SU-DHL-6 (cell line): ENCODE measurements around the gene DNAH7.

Source experiments
- H2AFZ ChIP-seq: fragments of 200-600 bp; sonication (generic); 2 replicates; pipeline ENCODE4 v1.6.1; 2014; ENCODE audit warnings: low read depth, mild to moderate bottlenecking, moderate library complexity, mixed read lengths, antibody characterized with exemption, low read length; ENCODE audit not compliant: severe bottlenecking
- H3F3A ChIP-seq: fragments of 200-600 bp; shearing (Covaris generic); 2 replicates; pipeline ENCODE4 v1.6.0; 2016; ENCODE audit warnings: antibody characterized with exemption, mild to moderate bottlenecking; ENCODE audit not compliant: insufficient read depth
- H3K27ac ChIP-seq: fragments of 200-600 bp; sonication (generic); 2 replicates; pipeline ENCODE4 v1.5.1; 2016; ENCODE audit warnings: low read depth, mild to moderate bottlenecking, low read length, moderate library complexity, mixed read lengths
- H3K27me3 ChIP-seq: fragments of 200-600 bp; sonication (generic), shearing (Covaris generic); 2 replicates; pipeline ENCODE4 v1.6.0; 2014; ENCODE audit warnings: mild to moderate bottlenecking, low read length
- H3K36me3 ChIP-seq: fragments of 200-600 bp; sonication (generic); 2 replicates; pipeline ENCODE4 v1.6.1; 2014; ENCODE audit warnings: mild to moderate bottlenecking, low read length, mixed read lengths
- H3K4me2 ChIP-seq: fragments of 300-600, 200-600 bp; shearing (Covaris generic), sonication (generic); 2 replicates; pipeline ENCODE4 v1.6.0; 2014; ENCODE audit warnings: low read length, low read depth, mild to moderate bottlenecking; ENCODE audit not compliant: poor library complexity, severe bottlenecking
- H3K4me3 ChIP-seq: fragments of 200-600 bp; sonication (generic); 2 replicates; pipeline ENCODE4 v1.5.1; 2014; ENCODE audit warnings: antibody characterized with exemption, low read length, mild to moderate bottlenecking, mixed read lengths; ENCODE audit not compliant: insufficient read depth, poor library complexity, severe bottlenecking
- H3K79me2 ChIP-seq: fragments of 200-600 bp; sonication (generic); 2 replicates; pipeline ENCODE4 v1.6.1; 2014; ENCODE audit warnings: mild to moderate bottlenecking, low read length, moderate library complexity; ENCODE audit not compliant: insufficient read depth
- H3K9ac ChIP-seq: fragments of 200-600 bp; sonication (generic); 2 replicates; pipeline ENCODE4 v1.7.0; 2014; ENCODE audit warnings: mild to moderate bottlenecking, low read length
- H3K9me2 ChIP-seq: fragments of 200-600 bp; sonication (generic); replicated peaks from 2 replicates; pipeline ENCODE4 v1.6.1; 2014; ENCODE audit warnings: low read length; ENCODE audit not compliant: insufficient read depth
- H3K9me3 ChIP-seq: fragments of 200-600 bp; sonication (generic); 2 replicates; pipeline ENCODE4 v1.6.1; 2014; ENCODE audit warnings: low read length, mixed read lengths; ENCODE audit not compliant: insufficient read depth
- H4K20me1 ChIP-seq: fragments of 200-600 bp; sonication (generic); 2 replicates; pipeline ENCODE4 v1.6.1; 2014; ENCODE audit warnings: low read depth, mild to moderate bottlenecking, antibody characterized with exemption, low read length, moderate library complexity, mixed read lengths
- CTCF ChIP-seq: fragments of 200-600 bp; sonication (generic); IDR thresholded peaks from one replicate; pipeline ENCODE4 v1.5.1; 2017; ENCODE audit warnings: antibody characterized with exemption, mild to moderate bottlenecking, low read length, moderate library complexity; ENCODE audit not compliant: insufficient read depth, poor library complexity, severe bottlenecking
- EZH2phosphoT487 ChIP-seq: fragments of 200-600 bp; sonication (generic), shearing (Covaris generic); conservative IDR thresholded peaks from 2 replicates; pipeline ENCODE4 v1.6.1; 2018; ENCODE audit warnings: mild to moderate bottlenecking, antibody characterized with exemption, low read length, moderate library complexity, mixed read lengths

DNAH7 gene

DNA sequence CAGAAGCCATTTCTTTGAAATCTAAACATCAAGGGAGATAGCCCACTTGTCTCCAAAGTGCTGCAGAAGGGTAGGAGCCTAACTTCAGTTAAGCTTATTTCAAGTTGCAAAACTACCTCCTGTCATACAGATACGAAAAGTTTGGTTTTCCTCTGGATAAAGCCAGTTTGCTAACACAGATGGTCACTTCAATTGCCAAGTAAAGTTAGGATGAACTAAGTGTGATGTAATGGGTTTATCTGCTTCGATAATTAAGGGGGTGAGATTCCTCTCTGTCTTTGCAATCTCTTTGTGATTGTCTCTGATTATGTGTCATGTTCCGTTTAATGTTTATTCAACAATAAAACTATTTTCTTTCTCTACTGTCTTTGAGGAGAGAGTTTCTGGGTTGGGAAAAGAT is 255.2 kb downstream of the DNAH7 start:
- H3K9me2 ChIP-seq: no peaks in the 10 kb centered on the region
- H2AFZ ChIP-seq: no peak overlapping the region

DNA sequence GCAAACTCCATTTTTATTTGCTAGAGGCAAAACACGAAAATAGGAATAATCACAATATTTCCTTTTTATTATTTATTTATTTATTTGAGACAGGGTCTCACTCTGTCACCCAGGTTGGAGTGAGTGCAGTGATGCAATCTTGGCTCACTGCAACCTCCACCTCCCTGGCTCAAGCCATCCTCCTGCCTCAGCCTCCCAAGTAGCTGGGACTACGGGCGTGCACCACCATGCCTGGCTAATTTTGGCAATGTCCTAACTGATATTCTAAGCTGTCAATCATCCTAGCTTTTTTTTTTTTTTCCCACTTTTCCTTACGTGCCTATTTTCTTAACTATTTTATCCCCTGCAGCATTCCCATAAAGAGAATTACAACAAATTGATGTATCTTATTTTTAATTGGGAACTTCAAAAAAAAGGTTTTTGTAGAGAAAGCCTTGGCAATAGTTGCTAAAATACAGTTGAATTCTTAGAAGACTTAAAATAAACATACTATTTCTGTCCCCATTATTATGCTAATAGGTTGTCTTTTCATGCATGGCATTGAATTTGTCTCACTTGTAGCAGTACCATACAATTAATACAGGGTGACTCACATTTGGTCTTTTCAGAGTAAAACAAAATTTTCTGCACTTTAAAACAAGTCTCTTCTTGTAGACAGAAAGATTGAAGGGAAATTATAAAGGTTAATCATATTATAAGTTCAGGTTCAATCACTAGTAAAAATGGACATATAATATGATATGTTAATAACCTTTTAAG is 258.1 kb downstream of the DNAH7 start:
- TF ChIP-seq CTCF: no peak
- TF ChIP-seq EZH2phosphoT487: no peak
- Histone ChIP-seq H3K36me3 (no peaks in the 10 kb centered on the region), H3K9me2 (no peaks in the 10 kb centered on the region), H3K4me3 (no peak overlapping the region), H2AFZ (no peak overlapping the region), H3K4me2 (no peak overlapping the region), H3K27ac (no peak overlapping the region), H4K20me1 (no peaks in the 10 kb centered on the region), H3K9ac (no peak overlapping the region), H3K9me3 (no peaks in the 10 kb centered on the region), H3K79me2 (no peaks in the 10 kb centered on the region), H3F3A (no peaks in the 10 kb centered on the region), H3K27me3 (no peaks in the 10 kb centered on the region)

More for the DNA sequence above, 255.2 kb downstream of the DNAH7 start:
- Histone ChIP-seq H3K27me3 (no peaks in the 10 kb centered on the region), H3F3A (no peaks in the 10 kb centered on the region), H3K9ac (no peak overlapping the region), H3K4me2 (no peak overlapping the region), H4K20me1 (no peaks in the 10 kb centered on the region), H3K79me2 (no peaks in the 10 kb centered on the region), H3K36me3 (no peaks in the 10 kb centered on the region), H3K27ac (no peak overlapping the region), H3K4me3 (no peak overlapping the region), H3K9me3 (no peaks in the 10 kb centered on the region)
- no peak for TF ChIP-seq EZH2phosphoT487
- no peak for TF ChIP-seq CTCF

- H2AFZ ChIP-seq: no peak overlapping the region
Measured at GRCh38 chr2:195808189-195808588, 260.4 kb downstream of the DNAH7 start.

More at GRCh38 chr2:195808189-195808588, 260.4 kb downstream of the DNAH7 start:
- Histone ChIP-seq H3K9me3 (no peaks in the 10 kb centered on the region), H3K27ac (no peak overlapping the region), H3K9ac (no peak overlapping the region), H4K20me1 (no peaks in the 10 kb centered on the region), H3K9me2 (no peaks in the 10 kb centered on the region), H3K79me2 (no peaks in the 10 kb centered on the region), H3K4me3 (no peak overlapping the region), H3K27me3 (no peaks in the 10 kb centered on the region), H3F3A (no peaks in the 10 kb centered on the region), H3K36me3 (no peaks in the 10 kb centered on the region), H3K4me2 (no peak overlapping the region)
- TF ChIP-seq EZH2phosphoT487: no peak
- no peak for TF ChIP-seq CTCF
